Neural cell (in vitro differentiated cells): Measurements from ENCODE around the gene SMIM29.

Experiments used
- CTCF ChIP-seq: fragments of 450-650 bp; IDR thresholded peaks from 2 replicates; pipeline ENCODE4 v1.5.1; 2014; ENCODE audit warnings: antibody characterized with exemption, mild to moderate bottlenecking, moderate library complexity; ENCODE audit not compliant: poor library complexity, severe bottlenecking
- EP300 ChIP-seq: fragments of 450-650 bp; conservative IDR thresholded peaks from 2 replicates; pipeline ENCODE4 v1.6.1; 2014; ENCODE audit warnings: antibody characterized with exemption, mild to moderate bottlenecking, moderate library complexity; ENCODE audit not compliant: poor library complexity, severe bottlenecking
- EZH2 ChIP-seq: fragments of 200-600, 300-800 bp; shearing (Covaris generic), sonication (generic); IDR thresholded peaks from 2 replicates; pipeline ENCODE4 v1.6.1; 2014; ENCODE audit warnings: antibody characterized with exemption, low read length, borderline replicate concordance, mild to moderate bottlenecking; ENCODE audit not compliant: insufficient read depth, poor library complexity, severe bottlenecking
- MXI1 ChIP-seq: fragments of 450-650 bp; conservative IDR thresholded peaks from 2 replicates; pipeline ENCODE4 v1.6.1; 2014; ENCODE audit warnings: antibody characterized with exemption, mild to moderate bottlenecking; ENCODE audit not compliant: poor library complexity, severe bottlenecking
- REST ChIP-seq: IDR thresholded peaks from 2 replicates; pipeline ENCODE4 v1.6.1; 2012; ENCODE audit warnings: borderline replicate concordance
- SMC3 ChIP-seq: fragments of 450-650 bp; conservative IDR thresholded peaks from 2 replicates; pipeline ENCODE4 v1.6.1; 2014; ENCODE audit warnings: antibody characterized with exemption, mild to moderate bottlenecking, moderate library complexity; ENCODE audit not compliant: poor library complexity
- TAF1 ChIP-seq: IDR thresholded peaks from 2 replicates; pipeline ENCODE4 v1.6.1; 2012; ENCODE audit warnings: low read depth

GRCh38 chr6:34196833-34197195 is 52.0 kb downstream of the SMIM29 start:
- TF ChIP-seq REST (no peak), CTCF (no peak), SMC3 (no peak), TAF1 (no peak), MXI1 (no peak), EP300 (no peak), EZH2 (no peak)
